GM12878 (cell line): ENCODE measurements around the gene OSTN. TPM values are rescaled to one million over a fixed set of nuclear protein-coding genes. Genes with fewer than 3 reads are reported as not detected.

Experiments
- BRCA1 ChIP-seq: IDR thresholded peaks from 2 replicates; pipeline ENCODE4 v1.6.1; 2011; ENCODE audit warnings: low read depth, low read length, improper control_type of control experiment
- CEBPB ChIP-seq, 2 experiments: fragments of 150-350 bp in 1 of 2; IDR thresholded peaks; 2 replicates each; pipeline ENCODE4 v1.6.1; 2012 to 2014; ENCODE audit warnings: low read depth in 2 of 2, low read length in 2 of 2, borderline replicate concordance in 1 of 2, inconsistent platforms in 1 of 2
- CHD4 ChIP-seq: fragments of 200-600 bp; sonication (generic); IDR thresholded peaks from 2 replicates; pipeline ENCODE4 v1.6.1; 2016; ENCODE audit warnings: mild to moderate bottlenecking
- ETV6 ChIP-seq, 2 experiments: fragments of 450-650 bp in 1 of 2; IDR thresholded peaks in 1 of 2; conservative IDR thresholded peaks in 1 of 2; 2 replicates each; pipeline ENCODE4 v1.6.1; 2014; ENCODE audit warnings: antibody characterized with exemption in 1 of 2, borderline replicate concordance in 1 of 2, low read depth in 1 of 2, mild to moderate bottlenecking in 1 of 2, moderate library complexity in 1 of 2
- IRF4 ChIP-seq: IDR thresholded peaks from 2 replicates; pipeline ENCODE4 v1.6.1; 2011; ENCODE audit warnings: low read depth, low read length
- KLF5 ChIP-seq: fragments of 450-650 bp; IDR thresholded peaks from 2 replicates; pipeline ENCODE4 v1.6.1; 2014; ENCODE audit warnings: mild to moderate bottlenecking; ENCODE audit not compliant: partially characterized antibody
- NFYA ChIP-seq: IDR thresholded peaks from 2 replicates; pipeline ENCODE4 v1.6.1; 2011; ENCODE audit warnings: low read depth, mild to moderate bottlenecking, low read length, improper control_type of control experiment, borderline replicate concordance
- NR2C2 ChIP-seq: IDR thresholded peaks from 2 replicates; pipeline ENCODE4 v1.6.1; 2011; ENCODE audit warnings: borderline replicate concordance, low read depth; ENCODE audit not compliant: control insufficient read depth, insufficient read length
- RAD51 ChIP-seq: fragments of 450-650 bp; IDR thresholded peaks from 2 replicates; pipeline ENCODE4 v1.6.1; 2016; ENCODE audit warnings: moderate library complexity, mild to moderate bottlenecking, inconsistent platforms
- RFX5 ChIP-seq: IDR thresholded peaks from 2 replicates; pipeline ENCODE4 v1.6.1; 2011; ENCODE audit warnings: low read depth, low read length, improper control_type of control experiment
- SP1 ChIP-seq: IDR thresholded peaks from one replicate; pipeline ENCODE4 v1.6.1; 2011; ENCODE audit warnings: low read depth, low read length
- SPI1 ChIP-seq: IDR thresholded peaks from 2 replicates; pipeline ENCODE4 v1.6.1; 2011; ENCODE audit warnings: low read depth, mild to moderate bottlenecking, low read length, moderate library complexity, borderline replicate concordance; ENCODE audit not compliant: insufficient read depth
- polyA plus RNA-seq, 11 experiments: library from polyadenylated mRNA; depleted of rRNA in 4 of 11; unstranded in 6 of 11; stranded (reverse) in 5 of 11; fragments of >200 nt; fragmentation: Nextera tagmentation in 4 of 11; fragmentation: Illumina TruSeq in 1 of 11; extraction: Ambion mirVana in 4 of 11; extraction: Trizol in 1 of 11; gene quantifications; 1 replicate in 1 of 11; 2 replicates in 10 of 11; pipeline versions ENCODE4 v1.2.1 to v1.2.3, GENCODE V29; 2011 to 2016; ENCODE audit warnings: inconsistent platforms in 2 of 11, missing spikeins in 2 of 11, low read depth in 1 of 11
- total RNA-seq, 4 experiments: library from RNA; depleted of rRNA in 3 of 4; stranded (reverse); fragments of >200 nt in 3 of 4; fragmentation: Illumina TruSeq in 1 of 4; extraction: Trizol in 1 of 4; gene quantifications; 2 replicates each; pipeline versions ENCODE4 v1.2.1 to v1.2.3, GENCODE V29; 2013 to 2021
- TF ChIP-seq, protein P1 (sequence below): fragments of 450-650 bp; formaldehyde crosslinking; IDR thresholded peaks from 2 replicates; pipeline ENCODE4 v1.5.0; 2022; ENCODE audit warnings: mild to moderate bottlenecking, missing genetic modification characterization
- TF ChIP-seq, protein P2 (sequence below): IDR thresholded peaks from 2 replicates; pipeline ENCODE4 v1.6.1; 2011; ENCODE audit warnings: borderline replicate concordance, low read depth, mild to moderate bottlenecking, moderate library complexity, low read length; ENCODE audit not compliant: insufficient read depth, poor library complexity, severe bottlenecking
- TF ChIP-seq, protein P3 (sequence below): fragments of 450-650 bp; formaldehyde crosslinking; IDR thresholded peaks from 2 replicates; pipeline ENCODE4 v1.4.0; 2022; ENCODE audit warnings: mild to moderate bottlenecking, moderate library complexity
- TF ChIP-seq, protein P4 (sequence below), 3 experiments: IDR thresholded peaks in 2 of 3; conservative IDR thresholded peaks in 1 of 3; 2 replicates each; pipeline ENCODE4 v1.5.1; 2011; ENCODE audit warnings: low read depth in 3 of 3, low read length in 3 of 3, mild to moderate bottlenecking in 3 of 3, control low read depth in 2 of 3, moderate library complexity in 2 of 3, inconsistent platforms in 1 of 3, mixed read lengths in 1 of 3; ENCODE audit not compliant: control insufficient read depth in 2 of 3, insufficient read depth in 1 of 3; ENCODE audit errors: extremely low read depth in 1 of 3

The OSTN gene
- total and polyA plus RNA-seq, 10 of the 15 experiments (the other 5 are each of a cell fraction or from before 2014, with no cell fraction given): 0.04 to 0.27 (median 0.06) TPM; not detected in 6

DNA sequence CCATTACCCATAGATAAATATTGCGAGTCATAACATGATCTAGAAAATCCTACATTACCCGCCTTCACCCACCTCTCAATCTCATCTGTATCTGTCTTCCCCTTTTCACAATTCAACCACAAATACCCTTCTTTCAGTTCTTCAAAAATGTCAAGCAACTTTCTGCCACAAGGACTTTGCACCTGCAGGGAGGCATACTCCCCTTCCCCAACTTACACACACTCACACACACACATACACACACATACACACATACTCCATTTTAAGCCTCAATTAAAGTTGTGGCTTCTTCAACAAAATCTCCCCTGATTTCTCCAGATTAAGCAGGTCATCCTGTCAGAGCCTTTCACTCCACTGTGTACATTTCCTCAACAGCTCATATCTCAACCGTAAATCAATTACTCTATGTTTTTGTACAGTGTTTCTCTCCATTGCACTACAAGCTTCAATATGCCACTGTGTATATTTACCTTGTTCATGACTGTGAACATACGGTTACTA is 97.0 kb downstream of the OSTN start (continued):
- peak in 1 of 2 experiments; percentile 90; a peak in 2 of 4 replicates for TF ChIP-seq ETV6 (conservative IDR thresholded peaks at IDR 0.05 in 1 of 2, IDR thresholded peaks at IDR 0.05 in 1 of 2; ENCODE audit: borderline replicate concordance in 1 of 2, low read depth in 1 of 2)
- peak; percentile 97 for TF ChIP-seq SPI1
- TF ChIP-seq SP1: no peak
- TF ChIP-seq RAD51: no peak; the same call in none of the 2 replicates
- no peak for TF ChIP-seq BRCA1
- TF ChIP-seq CEBPB (IDR thresholded peaks at IDR 0.05; ENCODE audit: borderline replicate concordance in 1 of 2, low read depth in 2 of 2, low read length in 2 of 2): peak in 1 of 2 experiments; percentile 92; a peak in 2 of 4 replicates
- no peak for TF ChIP-seq NR2C2
- TF ChIP-seq, protein P1, sequence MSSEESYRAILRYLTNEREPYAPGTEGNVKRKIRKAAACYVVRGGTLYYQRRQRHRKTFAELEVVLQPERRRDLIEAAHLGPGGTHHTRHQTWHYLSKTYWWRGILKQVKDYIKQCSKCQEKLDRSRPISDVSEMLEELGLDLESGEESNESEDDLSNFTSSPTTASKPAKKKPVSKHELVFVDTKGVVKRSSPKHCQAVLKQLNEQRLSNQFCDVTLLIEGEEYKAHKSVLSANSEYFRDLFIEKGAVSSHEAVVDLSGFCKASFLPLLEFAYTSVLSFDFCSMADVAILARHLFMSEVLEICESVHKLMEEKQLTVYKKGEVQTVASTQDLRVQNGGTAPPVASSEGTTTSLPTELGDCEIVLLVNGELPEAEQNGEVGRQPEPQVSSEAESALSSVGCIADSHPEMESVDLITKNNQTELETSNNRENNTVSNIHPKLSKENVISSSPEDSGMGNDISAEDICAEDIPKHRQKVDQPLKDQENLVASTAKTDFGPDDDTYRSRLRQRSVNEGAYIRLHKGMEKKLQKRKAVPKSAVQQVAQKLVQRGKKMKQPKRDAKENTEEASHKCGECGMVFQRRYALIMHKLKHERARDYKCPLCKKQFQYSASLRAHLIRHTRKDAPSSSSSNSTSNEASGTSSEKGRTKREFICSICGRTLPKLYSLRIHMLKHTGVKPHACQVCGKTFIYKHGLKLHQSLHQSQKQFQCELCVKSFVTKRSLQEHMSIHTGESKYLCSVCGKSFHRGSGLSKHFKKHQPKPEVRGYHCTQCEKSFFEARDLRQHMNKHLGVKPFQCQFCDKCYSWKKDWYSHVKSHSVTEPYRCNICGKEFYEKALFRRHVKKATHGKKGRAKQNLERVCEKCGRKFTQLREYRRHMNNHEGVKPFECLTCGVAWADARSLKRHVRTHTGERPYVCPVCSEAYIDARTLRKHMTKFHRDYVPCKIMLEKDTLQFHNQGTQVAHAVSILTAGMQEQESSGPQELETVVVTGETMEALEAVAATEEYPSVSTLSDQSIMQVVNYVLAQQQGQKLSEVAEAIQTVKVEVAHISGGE (CRISPR knock-in tag): no peak
- TF ChIP-seq, protein P2, sequence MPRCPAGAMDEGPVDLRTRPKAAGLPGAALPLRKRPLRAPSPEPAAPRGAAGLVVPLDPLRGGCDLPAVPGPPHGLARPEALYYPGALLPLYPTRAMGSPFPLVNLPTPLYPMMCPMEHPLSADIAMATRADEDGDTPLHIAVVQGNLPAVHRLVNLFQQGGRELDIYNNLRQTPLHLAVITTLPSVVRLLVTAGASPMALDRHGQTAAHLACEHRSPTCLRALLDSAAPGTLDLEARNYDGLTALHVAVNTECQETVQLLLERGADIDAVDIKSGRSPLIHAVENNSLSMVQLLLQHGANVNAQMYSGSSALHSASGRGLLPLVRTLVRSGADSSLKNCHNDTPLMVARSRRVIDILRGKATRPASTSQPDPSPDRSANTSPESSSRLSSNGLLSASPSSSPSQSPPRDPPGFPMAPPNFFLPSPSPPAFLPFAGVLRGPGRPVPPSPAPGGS: peak; percentile 63
- TF ChIP-seq, protein P3, sequence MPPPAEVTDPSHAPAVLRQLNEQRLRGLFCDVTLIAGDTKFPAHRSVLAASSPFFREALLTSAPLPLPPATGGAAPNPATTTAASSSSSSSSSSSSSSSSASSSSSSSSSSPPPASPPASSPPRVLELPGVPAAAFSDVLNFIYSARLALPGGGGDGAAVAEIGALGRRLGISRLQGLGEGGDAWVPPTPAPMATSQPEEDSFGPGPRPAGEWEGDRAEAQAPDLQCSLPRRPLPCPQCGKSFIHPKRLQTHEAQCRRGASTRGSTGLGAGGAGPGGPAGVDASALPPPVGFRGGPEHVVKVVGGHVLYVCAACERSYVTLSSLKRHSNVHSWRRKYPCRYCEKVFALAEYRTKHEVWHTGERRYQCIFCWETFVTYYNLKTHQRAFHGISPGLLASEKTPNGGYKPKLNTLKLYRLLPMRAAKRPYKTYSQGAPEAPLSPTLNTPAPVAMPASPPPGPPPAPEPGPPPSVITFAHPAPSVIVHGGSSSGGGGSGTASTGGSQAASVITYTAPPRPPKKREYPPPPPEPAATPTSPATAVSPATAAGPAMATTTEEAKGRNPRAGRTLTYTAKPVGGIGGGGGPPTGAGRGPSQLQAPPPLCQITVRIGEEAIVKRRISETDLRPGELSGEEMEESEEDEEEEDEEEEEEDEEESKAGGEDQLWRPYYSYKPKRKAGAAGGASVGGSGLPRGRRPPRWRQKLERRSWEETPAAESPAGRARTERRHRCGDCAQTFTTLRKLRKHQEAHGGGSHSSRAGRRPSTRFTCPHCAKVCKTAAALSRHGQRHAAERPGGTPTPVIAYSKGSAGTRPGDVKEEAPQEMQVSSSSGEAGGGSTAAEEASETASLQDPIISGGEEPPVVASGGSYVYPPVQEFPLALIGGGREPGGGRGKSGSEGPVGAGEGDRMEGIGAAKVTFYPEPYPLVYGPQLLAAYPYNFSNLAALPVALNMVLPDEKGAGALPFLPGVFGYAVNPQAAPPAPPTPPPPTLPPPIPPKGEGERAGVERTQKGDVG (CRISPR knock-in tag): no peak
- TF ChIP-seq RFX5: no peak
- TF ChIP-seq IRF4: peak; percentile 96
- TF ChIP-seq, protein P4, sequence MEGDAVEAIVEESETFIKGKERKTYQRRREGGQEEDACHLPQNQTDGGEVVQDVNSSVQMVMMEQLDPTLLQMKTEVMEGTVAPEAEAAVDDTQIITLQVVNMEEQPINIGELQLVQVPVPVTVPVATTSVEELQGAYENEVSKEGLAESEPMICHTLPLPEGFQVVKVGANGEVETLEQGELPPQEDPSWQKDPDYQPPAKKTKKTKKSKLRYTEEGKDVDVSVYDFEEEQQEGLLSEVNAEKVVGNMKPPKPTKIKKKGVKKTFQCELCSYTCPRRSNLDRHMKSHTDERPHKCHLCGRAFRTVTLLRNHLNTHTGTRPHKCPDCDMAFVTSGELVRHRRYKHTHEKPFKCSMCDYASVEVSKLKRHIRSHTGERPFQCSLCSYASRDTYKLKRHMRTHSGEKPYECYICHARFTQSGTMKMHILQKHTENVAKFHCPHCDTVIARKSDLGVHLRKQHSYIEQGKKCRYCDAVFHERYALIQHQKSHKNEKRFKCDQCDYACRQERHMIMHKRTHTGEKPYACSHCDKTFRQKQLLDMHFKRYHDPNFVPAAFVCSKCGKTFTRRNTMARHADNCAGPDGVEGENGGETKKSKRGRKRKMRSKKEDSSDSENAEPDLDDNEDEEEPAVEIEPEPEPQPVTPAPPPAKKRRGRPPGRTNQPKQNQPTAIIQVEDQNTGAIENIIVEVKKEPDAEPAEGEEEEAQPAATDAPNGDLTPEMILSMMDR (IDR thresholded peaks at IDR 0.05 in 2 of 3, conservative IDR thresholded peaks at IDR 0.05 in 1 of 3; ENCODE audit: control insufficient read depth in 2 of 3, extremely low read depth in 1 of 3, insufficient read depth in 1 of 3, low read depth in 3 of 3, low read length in 3 of 3): no peak
- no peak for TF ChIP-seq KLF5
- TF ChIP-seq CHD4: no peak
- TF ChIP-seq NFYA: no peak
- TF ChIP-seq, all 136 proteins: peak for 62
